HepG2 (cell line): ENCODE results near the gene USP11.

Experiments
- CCAR2 ChIP-seq: fragments of 200-400 bp; formaldehyde crosslinking; optimal IDR thresholded peaks from 2 replicates; pipeline ENCODE3; 2018; ENCODE audit warnings: low read depth, mild to moderate bottlenecking, low read length, moderate library complexity
- HMGXB4 ChIP-seq, 2 experiments: sonication (generic) in 1 of 2; formaldehyde crosslinking in 1 of 2; IDR thresholded peaks; 2 replicates each; pipeline versions ENCODE4 v1.4.0 to v1.6.1; 2018 to 2020; ENCODE audit warnings: missing genetic modification reagents in 2 of 2, borderline replicate concordance in 1 of 2, low read depth in 1 of 2, mild to moderate bottlenecking in 1 of 2, missing biosample characterization in 1 of 2
- POLR2AphosphoS5 ChIP-seq: IDR thresholded peaks from 2 replicates; pipeline ENCODE4 v1.6.1; 2012; ENCODE audit warnings: low read depth, low read length
- U2AF2 ChIP-seq: fragments of 200-400 bp; formaldehyde crosslinking; IDR thresholded peaks from 2 replicates; pipeline ENCODE4 v1.6.1; 2017; ENCODE audit warnings: low read depth, mild to moderate bottlenecking, low read length
- ZNF670 ChIP-seq: sonication (generic); formaldehyde crosslinking; IDR thresholded peaks from 2 replicates; pipeline ENCODE4 v1.8.0; 2022; ENCODE audit warnings: mild to moderate bottlenecking, missing genetic modification reagents, borderline replicate concordance
- ZNF790 ChIP-seq: sonication (generic); formaldehyde crosslinking; IDR thresholded peaks from 2 replicates; pipeline ENCODE4 v1.8.0; 2022; ENCODE audit warnings: missing genetic modification reagents, mild to moderate bottlenecking, borderline replicate concordance
- TF ChIP-seq, protein P1 (sequence below): sonication (generic); formaldehyde crosslinking; IDR thresholded peaks from 2 replicates; pipeline ENCODE4 v1.5.0; 2020; ENCODE audit warnings: mild to moderate bottlenecking, missing genetic modification reagents, moderate library complexity
- TF ChIP-seq, protein P2 (sequence below): sonication (generic); formaldehyde crosslinking; IDR thresholded peaks from 2 replicates; pipeline ENCODE4 v1.5.0; 2020; ENCODE audit warnings: mild to moderate bottlenecking, missing genetic modification reagents

DNA sequence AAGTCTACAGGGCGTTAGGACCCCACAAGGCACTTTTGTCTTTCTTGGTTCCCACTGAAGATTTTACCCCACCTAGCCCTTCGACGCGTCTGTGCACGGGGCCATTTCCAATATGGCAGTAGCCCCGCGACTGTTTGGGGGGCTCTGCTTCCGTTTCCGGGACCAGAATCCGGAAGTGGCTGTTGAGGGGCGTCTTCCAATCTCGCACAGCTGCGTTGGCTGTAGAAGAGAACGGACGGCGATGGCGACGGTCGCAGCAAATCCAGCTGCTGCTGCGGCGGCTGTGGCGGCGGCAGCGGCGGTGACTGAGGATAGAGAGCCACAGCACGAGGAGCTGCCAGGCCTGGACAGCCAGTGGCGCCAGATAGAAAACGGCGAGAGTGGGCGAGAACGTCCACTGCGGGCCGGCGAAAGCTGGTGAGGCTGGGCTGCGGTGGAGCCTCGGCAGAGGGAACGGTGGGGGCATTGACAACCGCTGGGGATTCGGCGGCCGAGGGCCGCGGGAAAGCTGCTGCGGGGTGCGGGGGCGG lies at the start of gene USP11:
- no peak for TF ChIP-seq ZNF670
- peak; percentile 77 for TF ChIP-seq POLR2AphosphoS5
- TF ChIP-seq HMGXB4 (CRISPR knock-in tag; IDR thresholded peaks at IDR 0.05; ENCODE audit: borderline replicate concordance in 1 of 2, low read depth in 1 of 2): no peak
- TF ChIP-seq CCAR2: no peak
- TF ChIP-seq, protein P1, sequence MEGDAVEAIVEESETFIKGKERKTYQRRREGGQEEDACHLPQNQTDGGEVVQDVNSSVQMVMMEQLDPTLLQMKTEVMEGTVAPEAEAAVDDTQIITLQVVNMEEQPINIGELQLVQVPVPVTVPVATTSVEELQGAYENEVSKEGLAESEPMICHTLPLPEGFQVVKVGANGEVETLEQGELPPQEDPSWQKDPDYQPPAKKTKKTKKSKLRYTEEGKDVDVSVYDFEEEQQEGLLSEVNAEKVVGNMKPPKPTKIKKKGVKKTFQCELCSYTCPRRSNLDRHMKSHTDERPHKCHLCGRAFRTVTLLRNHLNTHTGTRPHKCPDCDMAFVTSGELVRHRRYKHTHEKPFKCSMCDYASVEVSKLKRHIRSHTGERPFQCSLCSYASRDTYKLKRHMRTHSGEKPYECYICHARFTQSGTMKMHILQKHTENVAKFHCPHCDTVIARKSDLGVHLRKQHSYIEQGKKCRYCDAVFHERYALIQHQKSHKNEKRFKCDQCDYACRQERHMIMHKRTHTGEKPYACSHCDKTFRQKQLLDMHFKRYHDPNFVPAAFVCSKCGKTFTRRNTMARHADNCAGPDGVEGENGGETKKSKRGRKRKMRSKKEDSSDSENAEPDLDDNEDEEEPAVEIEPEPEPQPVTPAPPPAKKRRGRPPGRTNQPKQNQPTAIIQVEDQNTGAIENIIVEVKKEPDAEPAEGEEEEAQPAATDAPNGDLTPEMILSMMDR (CRISPR knock-in tag): no peak
- TF ChIP-seq, protein P2, sequence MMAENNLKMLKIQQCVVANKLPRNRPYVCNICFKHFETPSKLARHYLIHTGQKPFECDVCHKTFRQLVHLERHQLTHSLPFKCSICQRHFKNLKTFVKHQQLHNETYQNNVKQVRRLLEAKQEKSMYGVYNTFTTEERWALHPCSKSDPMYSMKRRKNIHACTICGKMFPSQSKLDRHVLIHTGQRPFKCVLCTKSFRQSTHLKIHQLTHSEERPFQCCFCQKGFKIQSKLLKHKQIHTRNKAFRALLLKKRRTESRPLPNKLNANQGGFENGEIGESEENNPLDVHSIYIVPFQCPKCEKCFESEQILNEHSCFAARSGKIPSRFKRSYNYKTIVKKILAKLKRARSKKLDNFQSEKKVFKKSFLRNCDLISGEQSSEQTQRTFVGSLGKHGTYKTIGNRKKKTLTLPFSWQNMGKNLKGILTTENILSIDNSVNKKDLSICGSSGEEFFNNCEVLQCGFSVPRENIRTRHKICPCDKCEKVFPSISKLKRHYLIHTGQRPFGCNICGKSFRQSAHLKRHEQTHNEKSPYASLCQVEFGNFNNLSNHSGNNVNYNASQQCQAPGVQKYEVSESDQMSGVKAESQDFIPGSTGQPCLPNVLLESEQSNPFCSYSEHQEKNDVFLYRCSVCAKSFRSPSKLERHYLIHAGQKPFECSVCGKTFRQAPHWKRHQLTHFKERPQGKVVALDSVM (CRISPR knock-in tag): no peak
- no peak for TF ChIP-seq ZNF790 (CRISPR knock-in tag)
- no peak for TF ChIP-seq U2AF2
